Measurements from ENCODE around the gene STMND1.

- no peak for TF ChIP-seq EP300 (IDR thresholded peaks at IDR 0.05)
- no peak for TF ChIP-seq CTCF (IDR thresholded peaks at IDR 0.05)
These were observed at the start of gene STMND1 for GRCh38 chr6:17101422-17102257.

All from sigmoid colon (tissue), 4 donors.